ENCODE measurements around the gene WDR81. TPM values are rescaled to one million over a fixed set of nuclear protein-coding genes. Genes with fewer than 3 reads are reported as not detected.
"Not testable (repeated sequence)": the region's sequence is repeated elsewhere in the genome, so short reads cannot be mapped to it uniquely, and the experiment has no call there.

The WDR81 gene
- total RNA-seq, 2 experiments from 2014 or later, result 24.8 to 25.0 TPM

DNA sequence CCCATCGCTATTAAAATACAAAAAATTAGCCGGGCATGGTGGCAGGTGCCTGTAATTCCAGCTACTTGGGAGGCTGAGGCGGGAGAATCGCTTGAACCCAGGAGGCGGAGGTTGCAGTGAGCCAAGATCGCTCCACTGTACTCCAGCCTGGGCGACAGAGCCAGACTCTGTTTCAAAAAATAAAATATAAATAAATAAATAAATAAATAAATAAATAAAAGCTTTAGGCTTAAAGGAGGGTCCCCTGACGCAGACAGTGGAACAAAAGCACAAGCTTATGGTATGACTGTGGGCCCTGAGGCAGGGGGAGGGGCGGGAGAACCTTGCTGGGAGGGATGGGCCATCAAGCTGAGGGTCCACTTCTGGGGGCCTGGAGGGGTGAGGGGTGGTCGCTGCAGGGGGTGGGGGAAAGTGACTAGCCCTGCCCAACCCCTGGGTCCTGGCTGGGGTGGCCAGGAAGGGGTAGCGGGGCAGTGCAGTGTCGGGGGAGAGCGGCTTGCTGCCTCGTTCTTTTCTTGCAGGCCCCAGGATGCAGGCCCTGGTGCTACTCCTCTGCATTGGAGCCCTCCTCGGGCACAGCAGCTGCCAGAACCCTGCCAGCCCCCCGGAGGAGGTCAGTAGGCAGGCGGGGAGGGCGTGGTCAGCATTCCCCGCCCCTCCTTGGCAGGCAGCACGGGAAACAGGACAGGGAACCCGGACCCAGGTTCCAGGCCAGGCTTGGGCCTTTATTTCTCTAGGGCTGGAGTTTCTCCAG is 42.1 kb downstream of the WDR81 start:
- H3K9me3 ChIP-seq (ENCODE audit: control insufficient read depth in 1 of 2, insufficient read depth in 1 of 2, low read length in 2 of 2), result no peaks in the 10 kb centered on the region
- H3K27ac ChIP-seq (ENCODE audit: low read depth in 1 of 2, low read length in 2 of 2), result no peak overlapping the region
- TF ChIP-seq, protein P1, sequence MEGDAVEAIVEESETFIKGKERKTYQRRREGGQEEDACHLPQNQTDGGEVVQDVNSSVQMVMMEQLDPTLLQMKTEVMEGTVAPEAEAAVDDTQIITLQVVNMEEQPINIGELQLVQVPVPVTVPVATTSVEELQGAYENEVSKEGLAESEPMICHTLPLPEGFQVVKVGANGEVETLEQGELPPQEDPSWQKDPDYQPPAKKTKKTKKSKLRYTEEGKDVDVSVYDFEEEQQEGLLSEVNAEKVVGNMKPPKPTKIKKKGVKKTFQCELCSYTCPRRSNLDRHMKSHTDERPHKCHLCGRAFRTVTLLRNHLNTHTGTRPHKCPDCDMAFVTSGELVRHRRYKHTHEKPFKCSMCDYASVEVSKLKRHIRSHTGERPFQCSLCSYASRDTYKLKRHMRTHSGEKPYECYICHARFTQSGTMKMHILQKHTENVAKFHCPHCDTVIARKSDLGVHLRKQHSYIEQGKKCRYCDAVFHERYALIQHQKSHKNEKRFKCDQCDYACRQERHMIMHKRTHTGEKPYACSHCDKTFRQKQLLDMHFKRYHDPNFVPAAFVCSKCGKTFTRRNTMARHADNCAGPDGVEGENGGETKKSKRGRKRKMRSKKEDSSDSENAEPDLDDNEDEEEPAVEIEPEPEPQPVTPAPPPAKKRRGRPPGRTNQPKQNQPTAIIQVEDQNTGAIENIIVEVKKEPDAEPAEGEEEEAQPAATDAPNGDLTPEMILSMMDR (IDR thresholded peaks at IDR 0.05), result no peak
- H3K4me1 ChIP-seq (ENCODE audit: insufficient read depth, low read length), result peaks cover 60% of the 10 kb centered on the region
- Mint-ChIP-seq H3K9me3 (no peaks in the 10 kb centered on the region), H3K27me3 (no peaks in the 10 kb centered on the region), H3K27ac (no peak overlapping the region), H3K36me3 (ENCODE audit: low read depth) (no peaks in the 10 kb centered on the region), H3K4me3 (no peak overlapping the region), H3K4me1 (ENCODE audit: low read depth) (peaks cover 47% of the 10 kb centered on the region)
- ATAC-seq (ENCODE audit: poor library complexity), result no peak
- intact Hi-C loops (cut with DNase I, micrococcal nuclease), result loop anchor here in 1 of 2 experiments (10.0 kb wide), 1 partner anchor 102 kb away; no protein-coding TSS in a partner anchor
- DNase-seq, result no peak
- CTCF ChIA-PET, result no interaction called here
- H3K36me3 ChIP-seq (ENCODE audit: insufficient read depth, low read length), result no peaks in the 10 kb centered on the region
- no peaks in the 10 kb centered on the region for H3K27me3 ChIP-seq (ENCODE audit: control insufficient read depth in 1 of 2, insufficient read depth in 2 of 2, low read length in 2 of 2)
- H3K4me3 ChIP-seq (ENCODE audit: low read length), result no peak overlapping the region
- POLR2A ChIA-PET, result interaction anchor here (0.9 to 1.3 kb wide), 2 partner anchors 17 to 83 kb away, joined by 3 to 4 read pairs; no protein-coding TSS in a partner anchor

DNA sequence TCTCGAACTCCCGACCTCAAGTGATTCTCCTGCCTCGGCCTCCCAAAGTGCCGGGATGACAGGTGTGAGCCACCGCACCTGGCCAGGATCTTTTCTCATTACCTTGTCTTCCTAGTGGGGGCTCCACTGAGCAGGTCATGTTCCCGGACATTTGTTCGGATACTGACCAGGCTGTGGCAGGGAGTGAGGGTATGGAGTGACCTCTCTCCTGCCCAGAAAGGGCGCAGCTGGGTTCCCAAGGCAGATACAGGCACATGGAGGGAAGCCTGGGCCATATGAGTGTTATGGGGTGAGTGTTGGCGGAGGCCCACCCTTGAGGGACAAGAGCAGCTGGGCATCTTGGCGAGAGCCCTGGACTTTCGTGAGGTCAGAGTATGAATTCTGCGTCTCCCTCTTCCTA is 42.9 kb downstream of the WDR81 start:
- intact Hi-C loops (cut with DNase I, micrococcal nuclease), result loop anchor here in 1 of 2 experiments (10.0 kb wide), 1 partner anchor 103 kb away; no protein-coding TSS in a partner anchor

DNA sequence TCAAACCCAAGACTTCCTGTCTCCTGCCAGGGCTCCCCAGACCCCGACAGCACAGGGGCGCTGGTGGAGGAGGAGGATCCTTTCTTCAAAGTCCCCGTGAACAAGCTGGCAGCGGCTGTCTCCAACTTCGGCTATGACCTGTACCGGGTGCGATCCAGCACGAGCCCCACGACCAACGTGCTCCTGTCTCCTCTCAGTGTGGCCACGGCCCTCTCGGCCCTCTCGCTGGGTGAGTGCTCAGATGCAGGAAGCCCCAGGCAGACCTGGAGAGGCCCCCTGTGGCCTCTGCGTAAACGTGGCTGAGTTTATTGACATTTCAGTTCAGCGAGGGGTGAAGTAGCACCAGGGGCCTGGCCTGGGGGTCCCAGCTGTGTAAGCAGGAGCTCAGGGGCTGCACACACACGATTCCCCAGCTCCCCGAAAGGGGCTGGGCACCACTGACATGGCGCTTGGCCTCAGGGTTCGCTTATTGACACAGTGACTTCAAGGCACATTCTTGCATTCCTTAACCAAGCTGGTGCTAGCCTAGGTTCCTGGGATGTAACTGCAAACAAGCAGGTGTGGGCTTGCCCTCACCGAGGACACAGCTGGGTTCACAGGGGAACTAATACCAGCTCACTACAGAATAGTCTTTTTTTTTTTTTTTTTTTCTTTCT is 45.4 kb downstream of the WDR81 start:
- TF ChIP-seq, protein P1 (IDR thresholded peaks at IDR 0.05), result no peak
- Histone ChIP-seq H3K9me3 (ENCODE audit: control insufficient read depth in 1 of 2, insufficient read depth in 1 of 2, low read length in 2 of 2) (no peaks in the 10 kb centered on the region), H3K4me1 (ENCODE audit: insufficient read depth, low read length) (peaks cover 28% of the 10 kb centered on the region), H3K36me3 (ENCODE audit: insufficient read depth, low read length) (no peaks in the 10 kb centered on the region), H3K4me3 (ENCODE audit: low read length) (peak overlapping the region; percentile 7), H3K27me3 (ENCODE audit: control insufficient read depth in 1 of 2, insufficient read depth in 2 of 2, low read length in 2 of 2) (no peaks in the 10 kb centered on the region), H3K27ac (ENCODE audit: low read depth in 1 of 2, low read length in 2 of 2) (peak overlapping the region in 1 of 2 donors; percentile 34)
- peaks cover 18% of the 10 kb centered on the region for H3K4me1 Mint-ChIP-seq (ENCODE audit: low read depth)
- POLR2A ChIA-PET, result interaction anchor here (0.9 to 1.7 kb wide), 4 partner anchors 14 to 53 kb away, joined by 5 to 14 read pairs (median 6); partner anchors contain the start of gene WDR81
- no peaks in the 10 kb centered on the region for H3K27me3 Mint-ChIP-seq
- H3K36me3 Mint-ChIP-seq (ENCODE audit: low read depth), result no peaks in the 10 kb centered on the region
- intact Hi-C loops (cut with DNase I, micrococcal nuclease), result loop anchor here in 1 of 2 experiments (10.0 kb wide), 1 partner anchor 105 kb away; no protein-coding TSS in a partner anchor
- peak in 3 of 14 experiments; percentile 8 to 26 (median 12) for DNase-seq
- H3K9me3 Mint-ChIP-seq, result no peaks in the 10 kb centered on the region
- peak; percentile 53 for ATAC-seq (ENCODE audit: poor library complexity)
- CTCF ChIA-PET, result no interaction called here
- peak overlapping the region; percentile 82 for H3K27ac Mint-ChIP-seq
- H3K4me3 Mint-ChIP-seq, result peak overlapping the region; percentile 58

More for the DNA sequence above, 42.9 kb downstream of the WDR81 start:
- Histone ChIP-seq H3K4me3 (ENCODE audit: low read length) (no peak overlapping the region), H3K4me1 (ENCODE audit: insufficient read depth, low read length) (peaks cover 53% of the 10 kb centered on the region), H3K36me3 (ENCODE audit: insufficient read depth, low read length) (no peaks in the 10 kb centered on the region), H3K27ac (ENCODE audit: low read depth in 1 of 2, low read length in 2 of 2) (no peak overlapping the region), H3K27me3 (ENCODE audit: control insufficient read depth in 1 of 2, insufficient read depth in 2 of 2, low read length in 2 of 2) (no peaks in the 10 kb centered on the region), H3K9me3 (ENCODE audit: control insufficient read depth in 1 of 2, insufficient read depth in 1 of 2, low read length in 2 of 2) (no peaks in the 10 kb centered on the region)
- Mint-ChIP-seq H3K36me3 (ENCODE audit: low read depth) (no peaks in the 10 kb centered on the region), H3K4me1 (ENCODE audit: low read depth) (peaks cover 39% of the 10 kb centered on the region), H3K4me3 (peak overlapping the region; percentile 30), H3K9me3 (no peaks in the 10 kb centered on the region), H3K27ac (peak overlapping the region; percentile 72), H3K27me3 (no peaks in the 10 kb centered on the region)
- CTCF ChIA-PET, result no interaction called here
- ATAC-seq (ENCODE audit: poor library complexity) (no peak), DNase-seq (no peak)
- POLR2A ChIA-PET, result no interaction called here
- TF ChIP-seq, protein P1 (IDR thresholded peaks at IDR 0.05), result no peak

DNA sequence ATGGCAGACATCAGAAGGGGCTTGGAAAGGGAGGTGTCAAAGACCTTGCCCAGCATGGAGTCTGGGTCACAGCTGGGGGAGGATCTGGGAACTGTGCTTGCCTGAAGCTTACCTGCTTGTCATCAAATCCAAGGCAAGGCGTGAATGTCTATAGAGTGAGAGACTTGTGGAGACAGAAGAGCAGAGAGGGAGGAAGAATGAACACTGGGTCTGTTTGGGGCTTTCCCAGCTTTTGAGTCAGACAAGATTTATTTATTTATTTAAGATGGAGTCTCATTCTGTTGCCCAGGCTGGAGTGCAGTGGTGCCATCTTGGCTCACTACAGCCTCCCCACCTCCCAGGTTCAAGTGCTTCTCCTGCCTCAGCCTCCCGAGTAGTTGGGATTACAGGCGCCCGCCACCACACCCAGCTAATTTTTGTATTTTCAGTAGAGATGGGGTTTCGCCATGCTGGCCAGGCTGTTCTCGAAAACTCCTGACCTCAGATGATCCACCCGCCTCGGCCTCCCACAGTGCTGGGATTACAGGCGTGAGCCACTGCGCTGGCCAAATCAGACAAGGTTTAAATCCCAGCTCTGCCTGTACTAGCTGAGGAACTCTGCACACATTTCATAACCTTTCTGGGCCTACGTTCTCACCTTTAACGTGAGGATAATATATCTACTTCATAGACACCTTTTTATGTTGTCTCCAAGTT is 48.6 kb downstream of the WDR81 start:
- H3K9me3 ChIP-seq (ENCODE audit: control insufficient read depth in 1 of 2, insufficient read depth in 1 of 2, low read length in 2 of 2); H3K27me3 ChIP-seq (ENCODE audit: control insufficient read depth in 1 of 2, insufficient read depth in 2 of 2, low read length in 2 of 2); H3K36me3 Mint-ChIP-seq (ENCODE audit: low read depth); ATAC-seq (ENCODE audit: poor library complexity); intact Hi-C loops (cut with DNase I, micrococcal nuclease); H3K4me3 Mint-ChIP-seq; H3K4me3 ChIP-seq (ENCODE audit: low read length); H3K27me3 Mint-ChIP-seq; H3K27ac ChIP-seq (ENCODE audit: low read depth in 1 of 2, low read length in 2 of 2); H3K9me3 Mint-ChIP-seq: not testable (repeated sequence)
- POLR2A ChIA-PET, result interaction anchor here (0.7 to 2.7 kb wide), 3 partner anchors 9 to 56 kb away, joined by 3 to 10 read pairs (median 8); no protein-coding TSS in a partner anchor
- Mint-ChIP-seq H3K27ac (peak overlapping the region; percentile 51), H3K4me1 (ENCODE audit: low read depth) (peaks cover 11% of the 10 kb centered on the region)
- Histone ChIP-seq H3K36me3 (ENCODE audit: insufficient read depth, low read length) (peaks cover 18% of the 10 kb centered on the region), H3K4me1 (ENCODE audit: insufficient read depth, low read length) (peaks cover 15% of the 10 kb centered on the region)
- CTCF ChIA-PET, result interaction anchor here (1.7 kb wide), 1 partner anchor 9 kb away, joined by 3 read pairs; no protein-coding TSS in a partner anchor
- peak in 1 of 14 experiments; percentile 50 for DNase-seq
